HG02571 (cell line): Measurements from ENCODE around the gene LRRC55.

ENCODE experiments used
- ATAC-seq: cut with Tn5 transposase; IDR thresholded peaks from one replicate; pipeline ENCODE4 v1.9.1; 2021; ENCODE audit warnings: mild to moderate bottlenecking, moderate library complexity; ENCODE audit not compliant: unreplicated experiment

LRRC55 gene, protein sequence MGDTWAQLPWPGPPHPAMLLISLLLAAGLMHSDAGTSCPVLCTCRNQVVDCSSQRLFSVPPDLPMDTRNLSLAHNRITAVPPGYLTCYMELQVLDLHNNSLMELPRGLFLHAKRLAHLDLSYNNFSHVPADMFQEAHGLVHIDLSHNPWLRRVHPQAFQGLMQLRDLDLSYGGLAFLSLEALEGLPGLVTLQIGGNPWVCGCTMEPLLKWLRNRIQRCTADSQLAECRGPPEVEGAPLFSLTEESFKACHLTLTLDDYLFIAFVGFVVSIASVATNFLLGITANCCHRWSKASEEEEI

DNA sequence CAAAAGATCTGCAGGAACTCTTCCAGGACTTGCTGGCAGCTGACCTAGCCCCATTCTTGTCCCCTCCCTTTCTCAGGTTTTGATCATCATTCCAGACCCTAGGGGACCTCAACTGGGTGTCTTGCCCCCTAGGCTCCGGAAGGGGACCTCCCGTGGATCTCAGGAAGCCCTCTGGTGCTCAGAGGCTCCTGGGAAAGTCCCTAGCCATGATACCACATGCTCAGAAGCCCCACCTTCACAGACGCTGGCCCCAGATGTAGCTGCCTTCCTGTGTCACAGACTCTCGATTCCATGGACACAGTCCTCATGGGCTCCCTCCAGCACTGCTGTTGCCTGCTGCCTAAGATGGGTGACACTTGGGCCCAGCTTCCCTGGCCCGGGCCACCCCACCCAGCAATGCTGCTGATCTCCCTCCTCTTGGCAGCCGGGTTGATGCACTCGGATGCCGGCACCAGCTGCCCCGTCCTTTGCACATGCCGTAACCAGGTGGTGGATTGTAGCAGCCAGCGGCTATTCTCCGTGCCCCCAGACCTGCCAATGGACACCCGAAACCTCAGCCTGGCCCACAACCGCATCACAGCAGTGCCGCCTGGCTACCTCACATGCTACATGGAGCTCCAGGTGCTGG is at the start of gene LRRC55:
TSS of gene LRRC55 (plus strand) at position 276 of the 628 bp plus-strand sequence. CDS start at position 346, 70 bp downstream.
- no peak for ATAC-seq

DNA sequence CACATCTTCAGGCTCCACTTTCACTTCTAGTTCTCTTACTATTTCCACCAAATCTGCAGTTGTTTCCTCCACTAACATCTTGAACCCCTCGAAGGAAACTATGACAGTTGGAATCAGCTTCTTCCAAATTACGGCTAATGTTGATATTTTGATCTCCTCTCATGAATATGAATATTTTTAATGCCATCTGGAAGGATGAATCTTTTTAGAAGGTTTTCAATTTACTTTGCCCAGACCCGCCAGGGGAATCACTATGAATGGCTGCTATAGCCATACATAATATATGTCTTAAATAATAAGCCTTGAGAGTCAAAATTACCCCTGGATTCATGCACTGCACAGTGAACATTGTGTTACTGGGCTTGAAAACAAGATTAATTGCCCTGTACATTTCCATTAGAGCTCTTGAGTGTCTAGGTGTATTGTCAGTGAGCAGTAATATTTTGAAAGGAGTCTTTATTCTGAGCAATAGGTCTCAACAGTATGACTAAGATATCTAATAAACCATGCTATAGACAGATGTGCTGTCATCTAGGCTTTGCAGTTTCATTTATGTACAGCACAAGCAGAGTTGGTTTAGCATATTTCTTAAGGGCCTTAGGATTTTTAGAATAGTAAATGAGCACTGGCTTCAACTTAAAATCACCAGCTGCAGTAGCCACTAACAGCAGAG is 48.3 kb upstream of the LRRC55 start:
- no peak for ATAC-seq

DNA sequence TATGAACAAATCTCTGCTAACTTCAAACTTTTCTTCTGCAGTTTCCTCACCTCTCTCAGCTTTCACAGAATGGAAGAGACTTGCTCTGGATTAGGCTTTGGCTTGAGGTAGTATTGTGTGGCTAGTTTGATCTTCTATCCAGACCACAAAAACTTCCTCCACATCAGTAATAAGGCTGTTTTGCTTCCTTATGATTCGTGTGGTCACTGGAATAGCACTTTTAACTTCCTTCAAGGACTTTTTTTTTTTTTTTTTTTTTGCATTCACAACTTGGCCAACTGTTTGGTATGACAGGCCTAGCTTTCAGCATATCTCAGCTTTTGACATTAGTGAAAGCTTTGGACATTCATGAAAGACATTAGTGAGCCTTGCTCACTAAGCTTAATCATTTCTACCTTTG is 47.5 kb upstream of the LRRC55 start:
- no peak for ATAC-seq

DNA sequence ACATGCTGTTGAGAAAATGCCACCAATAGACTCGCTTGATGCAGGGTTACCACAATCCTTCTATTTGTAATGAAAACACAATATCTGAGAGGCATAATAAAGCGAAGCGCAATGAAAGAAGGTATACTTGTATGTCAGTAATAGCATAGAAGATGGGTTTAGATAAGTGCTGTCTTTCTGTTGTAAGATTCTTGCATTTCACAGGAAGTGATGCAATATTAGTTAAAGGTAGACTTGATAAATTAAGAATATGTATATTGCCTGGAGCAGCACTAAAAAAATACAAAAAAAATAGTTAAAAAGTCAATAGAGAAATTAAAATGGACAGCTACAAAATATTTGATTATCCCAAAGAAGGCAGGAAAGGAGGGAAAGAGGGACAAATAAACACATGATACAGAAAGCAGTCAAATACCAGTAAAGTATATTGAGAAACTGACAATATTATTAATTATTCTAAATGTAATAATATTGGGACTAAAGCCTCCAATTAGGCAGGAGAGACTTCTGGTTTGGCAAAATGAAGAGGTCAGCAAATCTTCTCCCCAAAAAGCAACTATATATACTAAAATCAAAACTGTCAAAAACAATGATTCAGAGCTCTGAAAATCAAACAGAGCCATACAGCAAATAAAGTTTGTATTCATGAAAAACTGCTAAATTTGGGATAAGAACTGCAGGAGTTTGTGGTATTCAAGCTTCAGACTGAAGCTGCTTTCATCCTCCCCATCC is 46.6 kb upstream of the LRRC55 start:
- no peak for ATAC-seq

DNA sequence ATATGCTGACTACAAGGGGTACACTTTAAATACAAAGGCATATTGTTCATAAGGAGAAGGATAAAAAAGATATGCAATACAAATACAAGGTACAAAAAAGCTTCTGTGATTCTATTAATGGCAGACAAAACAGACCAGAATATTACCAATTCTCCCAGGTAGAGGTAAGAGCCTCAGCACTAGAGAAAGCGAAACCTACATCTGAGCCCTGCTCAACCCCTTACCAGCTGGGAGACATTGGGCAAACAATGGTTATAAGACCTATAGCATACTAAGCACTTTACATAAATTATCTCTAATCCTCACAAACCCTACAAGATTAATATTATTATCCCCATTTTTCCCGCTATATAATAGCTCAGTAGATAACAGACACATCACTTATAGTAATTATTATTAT is 41.2 kb upstream of the LRRC55 start:
- no peak for ATAC-seq

DNA sequence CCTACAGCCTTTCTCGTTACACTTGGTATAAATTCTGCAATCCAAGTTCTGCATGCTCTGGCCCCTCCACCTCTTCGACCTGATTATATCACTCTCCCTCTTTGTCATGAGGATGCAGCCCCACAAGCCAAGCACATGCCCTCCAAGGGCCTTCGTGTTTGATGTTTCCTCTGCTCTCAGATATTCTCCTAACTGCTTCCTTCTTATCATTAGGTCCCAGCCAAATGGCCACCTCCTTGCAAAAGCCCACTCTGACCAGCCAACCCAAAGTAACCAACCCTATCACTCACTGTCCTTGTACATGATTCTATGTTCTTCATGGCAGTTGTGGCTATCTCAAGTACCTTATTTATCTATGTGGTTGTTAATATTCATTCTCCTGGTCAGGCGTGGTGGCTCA is 38.3 kb upstream of the LRRC55 start:
- ATAC-seq = no peak

DNA sequence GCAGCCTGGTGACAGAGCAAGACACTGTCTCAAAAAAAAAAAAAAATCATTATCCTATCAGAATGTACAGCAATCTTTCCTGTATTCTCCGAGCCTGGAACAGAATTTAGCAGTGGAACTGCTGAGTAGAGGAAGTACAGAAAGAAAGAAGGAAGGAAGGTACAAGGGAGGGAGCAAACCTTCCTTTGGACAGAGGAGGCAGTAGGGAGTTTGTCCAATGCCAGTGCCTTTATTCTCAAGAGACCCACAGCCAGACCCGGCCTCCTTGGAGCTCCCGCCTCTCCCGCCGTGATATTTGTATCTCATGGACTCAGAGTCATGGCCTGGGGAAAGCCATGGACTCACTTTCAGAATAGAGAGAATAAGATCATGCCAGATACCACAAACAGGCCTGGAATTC is 37.7 kb upstream of the LRRC55 start:
- no peak for ATAC-seq

DNA sequence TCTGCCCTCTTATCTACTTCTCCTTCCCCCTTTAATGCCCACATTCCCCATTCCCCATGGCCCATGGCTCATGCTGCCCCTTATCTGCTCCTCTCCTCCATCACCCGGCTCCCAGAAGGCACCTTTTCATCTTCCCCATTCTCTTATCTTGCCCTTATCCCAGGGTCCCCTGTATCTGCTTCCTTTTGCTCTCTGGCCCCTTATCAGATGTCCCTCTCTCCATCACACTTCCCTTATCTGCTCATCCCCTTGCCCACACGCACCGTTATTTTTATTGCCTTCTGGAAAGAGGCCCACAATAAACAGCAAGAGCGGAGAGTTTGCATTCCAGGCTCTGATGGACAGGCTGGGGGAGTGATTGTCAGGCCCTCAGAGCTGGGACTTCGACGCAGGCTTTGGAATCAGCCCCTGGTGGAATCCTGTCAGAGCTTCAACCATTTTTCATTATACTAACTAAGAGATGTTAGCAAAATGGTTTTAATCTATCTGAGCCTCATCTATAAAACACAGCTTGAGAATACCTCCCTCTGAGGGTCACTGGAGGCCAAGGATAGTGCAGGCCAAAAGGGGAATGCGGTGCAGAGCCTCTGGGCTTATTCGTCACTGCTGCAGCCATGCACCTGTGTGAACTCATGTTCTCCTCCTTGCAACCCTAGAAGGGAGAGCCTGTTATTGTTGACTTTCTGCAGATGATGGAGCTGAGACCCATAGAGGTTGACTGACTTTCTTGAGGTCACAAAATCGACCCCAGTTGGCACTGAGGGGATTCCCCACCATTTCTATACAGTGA is 37.0 kb upstream of the LRRC55 start:
- no peak for ATAC-seq

DNA sequence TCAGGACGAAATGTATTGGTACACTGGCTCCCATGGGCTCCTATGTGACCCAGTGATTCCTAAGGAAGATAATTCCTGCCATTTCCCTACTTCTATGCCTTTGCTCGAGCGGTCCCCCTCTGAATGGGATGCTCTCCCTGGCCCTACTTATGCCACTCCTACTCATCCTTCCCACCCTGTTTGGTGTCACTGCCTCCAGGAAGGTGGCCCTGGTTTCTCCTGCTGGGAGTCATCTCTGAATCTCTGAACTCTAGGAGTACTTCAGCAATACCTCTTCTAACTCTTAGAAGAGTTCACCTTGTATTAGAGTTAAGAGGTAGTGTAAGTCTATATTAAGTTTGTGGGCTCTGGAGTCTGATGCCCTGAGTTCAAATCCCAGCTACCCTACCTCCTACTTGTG is 35.5 kb upstream of the LRRC55 start:
- no peak for ATAC-seq

DNA sequence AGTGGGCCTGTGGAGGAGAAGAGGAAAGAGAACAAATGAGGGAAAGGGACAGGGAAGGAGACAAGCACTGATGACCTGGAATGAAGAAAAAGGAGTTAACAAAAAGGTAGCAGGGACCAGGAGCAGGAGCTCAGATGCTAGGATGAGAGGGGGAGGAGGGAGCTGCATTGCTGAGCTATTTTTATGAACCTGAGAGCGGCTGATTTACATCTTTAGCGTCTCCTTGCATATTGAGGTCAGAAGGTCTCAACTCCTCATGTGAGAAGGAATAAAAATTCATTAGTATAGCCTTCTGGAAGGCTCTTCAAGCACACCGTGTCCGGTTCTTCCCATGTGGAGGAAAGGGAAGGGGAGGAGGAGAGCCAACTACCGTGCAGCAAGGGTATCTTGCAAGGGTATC is 33.1 kb upstream of the LRRC55 start:
- no peak for ATAC-seq

DNA sequence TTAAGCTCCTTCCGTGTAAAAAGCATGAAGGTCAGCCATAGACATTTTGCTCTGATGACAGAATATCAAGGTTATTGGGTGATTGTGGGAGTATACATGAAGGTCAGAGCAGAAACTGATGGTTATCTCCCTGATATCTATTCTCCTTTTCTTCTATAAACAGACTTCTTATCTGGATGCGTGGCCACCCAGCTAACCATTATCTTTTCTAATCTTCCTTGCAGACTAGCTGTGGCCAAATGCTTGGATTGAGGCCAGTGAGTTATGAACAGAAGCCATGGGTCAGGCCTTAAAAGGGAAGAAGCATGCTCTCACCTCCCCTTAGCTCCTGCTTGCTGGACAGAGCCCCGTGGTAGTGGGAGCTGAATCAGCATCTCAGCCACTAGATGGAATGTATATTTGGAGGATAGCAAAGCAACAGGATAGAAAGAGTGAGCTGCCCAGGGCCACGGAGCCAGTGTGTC is 31.3 kb upstream of the LRRC55 start:
- ATAC-seq = no peak

DNA sequence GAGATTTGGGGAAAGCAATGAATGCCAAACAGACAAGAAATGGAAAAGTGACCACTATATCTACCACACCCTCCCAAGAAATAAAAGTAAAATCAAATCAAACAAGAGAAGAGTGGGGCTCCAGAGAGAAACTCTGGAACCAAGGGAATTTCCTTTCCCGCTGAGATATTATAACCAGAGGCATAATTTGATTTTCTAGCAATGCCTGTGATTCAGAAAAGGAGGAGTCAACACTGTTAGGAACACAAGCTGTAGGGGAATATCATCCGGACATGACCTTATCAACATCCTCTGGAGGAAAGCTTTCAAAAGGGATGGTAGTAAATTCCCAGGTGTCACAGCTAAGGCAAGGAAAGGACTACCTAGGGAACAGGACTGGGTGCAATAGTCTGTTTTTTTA is 29.6 kb upstream of the LRRC55 start:
- no peak for ATAC-seq

DNA sequence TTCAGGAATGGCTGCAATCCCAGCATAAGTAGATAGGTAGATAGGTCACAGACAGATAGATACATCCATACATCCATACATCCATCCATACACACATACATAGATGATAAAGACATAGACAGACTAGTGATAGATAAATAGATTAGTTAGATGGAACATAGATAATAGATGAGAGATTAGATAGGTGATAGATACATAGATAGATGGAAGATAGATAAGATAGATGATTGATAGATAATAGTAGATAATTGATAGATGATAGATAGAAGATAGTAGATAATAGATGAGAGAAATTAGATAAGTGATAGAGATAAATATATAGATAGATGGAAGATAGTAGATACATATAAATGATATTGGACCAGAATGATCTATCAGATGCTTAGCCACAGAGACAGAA is 28.3 kb upstream of the LRRC55 start:
- no peak for ATAC-seq

DNA sequence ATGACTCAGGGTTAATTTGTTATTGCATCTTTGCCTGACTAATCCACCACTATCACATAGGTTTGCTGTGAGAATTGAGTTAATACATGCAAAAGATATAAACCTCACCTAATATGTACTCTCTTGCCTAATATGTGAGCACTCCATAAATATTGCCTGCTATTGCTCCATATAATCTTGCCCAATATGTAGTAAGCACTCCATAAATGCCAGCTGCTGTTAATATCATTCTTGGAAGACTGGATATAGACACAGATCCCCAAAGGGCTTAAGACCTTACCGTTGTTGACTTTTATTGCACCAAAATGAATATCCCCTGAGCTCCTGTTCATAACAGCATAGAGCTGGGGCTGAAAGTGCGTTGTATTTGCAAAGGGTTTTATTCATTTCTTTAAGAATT is 27.0 kb upstream of the LRRC55 start:
- no peak for ATAC-seq

DNA sequence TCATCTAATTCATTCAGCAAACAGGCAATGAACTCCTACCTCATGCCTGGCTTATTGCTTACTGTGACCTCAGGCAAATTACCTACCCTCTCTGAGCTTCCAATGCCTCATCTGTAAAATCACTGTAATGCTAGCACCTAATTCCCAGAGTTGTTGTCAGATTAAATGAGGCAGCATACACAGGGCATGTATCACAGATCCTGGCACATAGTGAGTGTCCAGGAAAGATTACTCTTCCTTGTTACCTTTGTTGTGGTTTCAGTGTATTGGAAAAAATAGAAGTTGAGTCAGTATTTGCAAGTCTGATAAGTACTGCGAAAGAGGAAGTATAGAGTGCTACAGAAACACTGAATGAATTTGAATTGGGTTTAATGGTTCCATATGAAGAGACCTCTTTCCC is 26.4 kb upstream of the LRRC55 start:
- no peak for ATAC-seq

DNA sequence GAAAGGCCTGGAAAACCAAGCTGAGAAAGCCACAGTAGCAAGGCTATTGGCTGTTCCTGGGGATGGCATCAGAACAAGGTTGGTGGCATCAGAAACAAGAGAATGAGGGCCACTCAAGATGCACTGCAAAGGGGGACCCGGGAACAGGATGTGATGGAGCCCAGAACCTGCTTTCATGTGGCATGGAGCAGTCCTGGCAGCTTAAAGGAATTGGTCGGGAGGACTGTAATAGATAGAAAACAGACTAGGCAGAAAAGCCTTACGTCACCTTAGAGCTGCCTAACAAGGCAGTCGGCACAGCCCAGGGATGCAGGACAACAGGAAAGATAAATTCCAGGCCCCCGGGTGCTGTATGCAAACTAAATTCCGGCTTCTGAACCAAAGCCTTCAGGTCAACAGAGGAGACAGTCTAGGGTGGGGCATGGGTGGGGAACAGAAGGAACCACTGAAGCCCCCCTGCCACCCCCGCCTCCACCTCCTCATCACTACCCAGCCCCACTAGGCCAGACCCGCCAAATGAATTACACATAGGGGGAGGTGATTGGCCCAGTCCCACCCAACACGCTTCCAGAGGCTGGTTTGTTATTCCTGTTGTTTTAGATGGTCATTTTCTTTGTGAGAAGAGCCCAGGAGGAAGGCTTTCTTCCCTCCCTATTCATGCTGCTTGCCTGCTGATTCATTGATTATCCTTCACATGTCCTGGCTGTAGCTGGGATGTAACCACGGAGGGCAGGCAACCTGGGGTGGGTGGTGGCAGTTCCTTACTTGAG is 25.7 kb upstream of the LRRC55 start:
- ATAC-seq = no peak

DNA sequence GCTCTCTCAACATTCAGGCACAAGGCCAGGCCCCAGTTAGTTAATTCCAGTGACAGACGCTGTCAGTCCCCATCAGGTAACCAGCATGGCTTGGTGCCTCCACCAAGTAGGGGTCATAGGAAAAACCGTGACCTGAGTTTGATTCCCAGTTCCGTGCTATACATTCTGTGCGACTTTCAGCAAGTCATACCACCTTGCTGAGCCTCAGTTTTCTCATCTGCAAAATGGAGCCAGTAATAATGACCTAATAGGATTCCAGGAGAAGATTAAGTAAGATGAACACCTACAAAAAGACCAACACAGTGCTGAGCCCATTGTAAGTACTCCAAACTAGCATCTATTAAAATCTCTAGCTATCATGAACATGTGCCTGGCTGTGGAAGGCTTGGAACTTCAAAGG is 24.8 kb upstream of the LRRC55 start:
- no peak for ATAC-seq

DNA sequence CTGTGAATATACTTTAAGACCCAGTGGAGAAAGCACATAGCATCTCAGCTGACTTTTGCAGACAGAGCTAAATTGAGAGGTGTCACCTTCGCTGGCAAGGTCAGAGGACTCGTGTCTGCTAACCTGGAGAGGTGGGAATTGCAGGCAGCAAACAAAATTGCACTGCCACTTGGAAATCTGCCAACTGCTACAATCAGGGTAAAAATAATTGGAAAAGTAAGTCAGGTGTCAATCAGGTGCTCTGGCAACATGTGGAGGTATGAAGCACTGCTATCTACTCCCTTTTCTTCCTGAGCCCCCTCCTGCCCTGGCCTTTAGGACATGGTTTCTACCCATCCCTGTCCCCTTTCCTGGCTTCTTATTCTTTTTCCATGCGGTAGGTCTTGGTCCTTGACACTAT is 24.1 kb upstream of the LRRC55 start:
- no peak for ATAC-seq

DNA sequence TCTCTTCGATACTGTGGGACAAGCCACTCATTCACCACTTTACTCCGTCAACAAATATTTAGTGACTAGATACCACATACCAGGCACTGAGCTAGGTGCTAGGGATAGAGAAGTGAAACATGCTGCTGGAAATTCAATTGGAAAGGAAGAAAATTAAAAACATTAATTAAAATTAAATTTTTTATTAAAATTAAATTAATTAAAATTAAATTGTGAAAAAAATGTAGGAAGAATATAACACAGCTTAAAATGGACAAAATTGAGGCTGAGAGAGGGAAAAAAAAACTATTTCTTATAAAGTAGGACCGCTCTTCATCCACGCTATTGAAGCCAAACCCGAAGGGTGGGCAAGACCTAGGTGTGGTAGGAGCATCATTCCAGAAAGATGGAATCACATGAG is 23.6 kb upstream of the LRRC55 start:
- ATAC-seq = no peak

DNA sequence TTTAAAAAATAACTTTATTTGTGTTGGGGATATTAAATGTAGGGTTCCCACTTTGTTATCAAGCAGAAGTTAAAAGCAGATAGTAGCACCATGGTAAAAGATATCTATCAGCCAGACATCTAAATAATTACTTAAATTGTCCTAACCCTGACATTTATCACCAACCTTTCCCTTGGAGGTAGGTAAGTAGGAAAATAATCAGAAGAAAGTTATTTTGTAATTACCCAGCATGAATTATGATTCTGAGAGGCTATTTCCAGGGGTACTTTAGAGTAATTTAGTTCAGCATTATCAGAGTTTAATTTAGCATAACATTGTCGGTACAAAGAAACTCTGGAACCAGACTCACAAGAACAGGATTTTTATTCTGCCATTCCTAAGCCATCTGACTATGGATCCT is 23.2 kb upstream of the LRRC55 start:
- no peak for ATAC-seq
